ENCODE data around the gene EDEM1. TPM values are rescaled to one million over a fixed set of nuclear protein-coding genes. Genes with fewer than 3 reads are reported as not detected.

Gene EDEM1
- total RNA-seq, 2 experiments from 2014 or later = 159 to 161 TPM

DNA sequence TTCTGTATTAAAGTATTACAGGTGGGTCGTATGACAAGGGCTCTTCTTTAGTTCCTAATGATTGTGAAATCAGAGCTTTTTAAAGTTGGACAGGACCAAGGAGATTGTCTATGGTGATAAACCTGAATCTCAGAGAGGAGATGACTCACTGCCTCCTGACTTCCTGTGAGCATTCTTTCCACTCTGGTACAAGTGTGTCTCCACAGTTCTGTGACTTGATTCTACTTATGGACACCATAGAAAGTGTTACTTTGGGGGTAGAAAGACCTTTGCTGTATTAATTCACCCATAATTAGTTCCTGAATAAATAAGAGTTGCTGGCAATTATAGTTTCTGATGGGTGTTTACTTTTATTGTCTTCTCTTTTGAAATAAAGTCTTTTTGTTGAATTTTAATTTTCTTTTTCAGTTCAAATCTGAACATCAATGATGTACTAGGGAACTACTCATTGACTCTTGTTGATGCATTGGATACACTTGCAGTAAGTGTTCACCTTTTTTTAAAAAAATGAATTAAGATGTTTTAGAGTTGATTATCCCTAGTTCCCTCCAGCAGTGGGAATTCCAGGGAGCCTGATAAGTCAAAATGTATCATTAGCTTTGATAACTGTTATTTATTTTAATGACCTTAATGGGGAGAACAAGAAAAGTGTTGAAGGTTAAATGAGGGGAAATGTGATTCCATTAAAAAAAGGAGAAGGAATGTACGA lies 7.4 kb downstream of the EDEM1 start:
- ChIA-PET POLR2A (interaction anchor here (0.7 to 1.9 kb wide), 4 partner anchors 10 to 72 kb away, joined by 3 to 8 read pairs (median 3); no protein-coding TSS in a partner anchor), CTCF (interaction anchor here (0.7 to 1.1 kb wide), 4 partner anchors 12 to 137 kb away, joined by 3 read pairs; partner anchors contain the start of gene ARL8B)

DNA sequence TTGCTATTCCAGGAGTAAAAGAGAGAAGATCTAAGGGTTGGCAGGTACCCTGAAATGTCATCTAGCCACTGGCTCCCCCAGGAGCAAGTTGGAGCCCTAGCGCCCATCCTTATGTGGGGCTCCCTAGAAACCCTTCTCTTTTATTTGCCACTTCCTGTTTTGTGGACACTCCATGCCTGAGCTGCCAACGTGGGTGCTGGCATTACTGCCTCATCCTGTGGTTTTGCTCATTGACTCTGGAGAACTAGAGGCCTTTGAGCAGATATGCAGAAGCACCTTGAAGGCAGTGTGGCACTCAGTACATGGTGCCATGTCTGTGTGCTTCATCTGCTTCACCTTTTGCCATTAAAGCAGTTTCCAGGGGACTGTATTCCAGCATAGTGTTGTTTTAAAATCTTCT lies 8.1 kb downstream of the EDEM1 start:
- ChIA-PET CTCF (interaction anchor here (0.7 kb wide), 1 partner anchor 11 kb away, joined by 3 read pairs; no protein-coding TSS in a partner anchor), POLR2A (interaction anchor here (1.2 kb wide), 1 partner anchor 10 kb away, joined by 3 read pairs; no protein-coding TSS in a partner anchor)

DNA sequence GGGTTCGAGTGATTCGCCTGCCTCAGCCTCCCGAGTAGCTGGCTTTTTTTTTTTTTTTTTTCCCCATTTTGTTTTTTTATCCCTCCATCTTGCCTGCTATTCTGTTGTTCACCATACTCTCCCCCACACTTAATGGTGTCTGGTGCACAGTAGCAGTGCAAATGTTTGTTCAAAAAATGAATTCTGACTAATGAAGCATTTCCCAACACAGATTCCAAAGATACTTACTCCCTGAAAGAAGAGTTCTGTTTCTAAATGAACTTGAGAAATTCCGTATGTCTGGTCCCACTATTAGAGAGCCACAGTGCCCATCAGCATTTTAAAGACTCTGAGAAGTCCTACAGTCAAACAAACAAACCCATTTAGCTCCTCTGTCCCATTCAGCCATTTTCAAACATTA lies 9.5 kb downstream of the EDEM1 start:
- ChIA-PET POLR2A (interaction anchor here (0.6 to 3.1 kb wide), 14 partner anchors 9 to 703 kb away, joined by 3 to 47 read pairs (median 4); partner anchors contain the start of genes BHLHE40 and EDEM1), CTCF (interaction anchor here (0.9 to 1.4 kb wide), 5 partner anchors 8 to 74 kb away, joined by 3 to 7 read pairs (median 3); no protein-coding TSS in a partner anchor)

DNA sequence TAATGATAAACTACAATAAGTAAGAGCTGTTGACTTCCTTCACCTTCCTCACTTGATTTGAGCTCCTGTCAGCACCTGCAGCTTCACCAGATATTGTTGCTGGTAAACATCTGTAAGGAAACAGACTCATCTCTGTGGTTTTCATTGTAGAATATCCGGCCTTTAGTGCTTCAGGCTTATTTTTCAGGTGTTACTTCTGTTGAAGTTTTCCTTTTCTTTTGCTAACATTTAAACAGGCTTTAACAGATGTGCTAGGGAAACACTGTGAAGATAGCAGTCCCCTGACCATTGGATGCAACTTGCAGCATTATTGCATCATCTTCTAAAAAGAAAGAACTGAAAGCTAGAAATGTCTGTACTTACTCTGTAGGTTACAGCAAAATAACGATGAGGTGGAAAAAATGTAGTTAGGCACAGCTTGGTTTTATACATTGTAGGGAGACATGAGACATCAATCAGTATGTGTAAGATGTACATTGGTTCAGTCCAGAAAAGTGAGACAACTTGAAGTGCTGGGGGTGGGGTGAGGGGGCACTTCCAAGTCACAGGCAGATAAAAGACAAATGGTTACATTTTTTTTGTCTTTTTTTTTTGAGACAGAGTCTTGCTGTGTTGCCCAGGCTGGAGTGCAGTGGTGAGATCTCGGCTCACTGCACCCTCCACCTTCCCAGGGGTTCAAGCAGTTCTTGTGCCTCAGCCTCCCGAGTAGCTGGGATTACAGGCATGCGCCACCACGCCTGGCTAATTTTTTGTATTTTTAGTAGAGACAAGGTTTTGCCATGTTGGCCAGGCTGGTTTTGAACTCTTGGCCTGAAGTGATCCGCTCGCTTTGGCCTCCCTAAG lies 10.2 kb downstream of the EDEM1 start:
- CTCF ChIA-PET = interaction anchor here (0.9 to 1.4 kb wide), 5 partner anchors 8 to 75 kb away, joined by 3 to 7 read pairs (median 3); no protein-coding TSS in a partner anchor
- POLR2A ChIA-PET = interaction anchor here (0.7 to 3.1 kb wide), 6 partner anchors 8 to 215 kb away, joined by 4 to 47 read pairs (median 12); partner anchors contain the start of gene EDEM1

DNA sequence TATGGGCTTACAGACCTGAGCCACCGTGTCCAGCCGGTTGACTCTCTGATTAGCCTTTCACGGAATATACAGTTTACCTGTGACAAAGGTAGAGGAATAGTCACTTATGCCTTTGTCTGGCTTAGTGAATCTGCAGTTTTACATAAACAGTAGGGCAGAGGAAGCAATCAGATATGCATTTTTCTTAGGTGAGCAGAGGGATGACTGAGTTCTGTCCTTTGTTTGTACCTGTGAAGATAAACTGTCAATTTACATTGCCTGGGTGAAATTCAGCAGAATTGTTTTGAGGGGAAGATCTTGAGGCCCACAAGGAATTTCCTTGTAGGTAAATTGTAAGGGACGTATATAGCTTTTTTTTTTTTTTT lies 10.8 kb downstream of the EDEM1 start:
- POLR2A ChIA-PET = interaction anchor here (1.9 to 3.1 kb wide), 2 partner anchors 10 to 75 kb away, joined by 14 to 47 read pairs; partner anchors contain the start of gene EDEM1
- CTCF ChIA-PET = interaction anchor here (0.9 kb wide), 1 partner anchor 10 kb away, joined by 6 read pairs; no protein-coding TSS in a partner anchor

DNA sequence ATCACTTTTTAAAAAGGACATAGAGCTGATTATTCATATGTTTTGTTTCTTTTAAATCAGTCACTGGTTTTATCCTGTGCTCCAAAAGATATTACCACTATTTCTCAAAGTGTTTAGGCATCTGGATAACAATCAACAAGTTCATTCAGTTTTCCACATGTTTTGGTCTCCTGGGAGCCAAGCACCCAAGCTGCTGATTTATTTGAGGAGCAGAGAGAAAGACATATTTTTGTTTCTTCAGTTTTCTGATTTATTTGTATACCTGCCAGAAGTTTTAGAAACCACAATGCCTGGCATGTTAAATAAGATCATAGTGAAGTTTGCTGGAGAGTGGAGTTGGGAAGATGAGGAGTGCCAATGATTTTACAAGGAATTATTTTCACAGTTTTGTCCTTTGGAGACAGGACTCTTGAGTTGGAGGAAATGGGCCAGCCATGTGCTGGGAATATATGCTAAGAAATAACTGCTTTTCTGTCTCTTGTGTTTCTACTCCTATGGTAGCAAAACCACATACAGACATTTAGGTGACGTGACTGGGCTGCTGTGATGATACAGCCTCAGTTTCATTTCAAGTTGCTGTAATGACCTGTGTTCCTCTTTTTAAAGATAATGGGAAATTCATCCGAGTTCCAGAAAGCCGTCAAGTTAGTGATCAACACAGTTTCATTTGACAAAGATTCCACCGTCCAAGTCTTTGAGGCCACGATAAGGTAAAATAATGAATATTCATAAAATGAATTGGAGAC lies 11.7 kb downstream of the EDEM1 start:
- ChIA-PET CTCF (interaction anchor here (0.9 kb wide), 1 partner anchor 11 kb away, joined by 6 read pairs; no protein-coding TSS in a partner anchor), POLR2A (interaction anchor here (0.6 to 3.1 kb wide), 2 partner anchors 11 to 706 kb away, joined by 3 to 47 read pairs; partner anchors contain the start of gene EDEM1)

DNA sequence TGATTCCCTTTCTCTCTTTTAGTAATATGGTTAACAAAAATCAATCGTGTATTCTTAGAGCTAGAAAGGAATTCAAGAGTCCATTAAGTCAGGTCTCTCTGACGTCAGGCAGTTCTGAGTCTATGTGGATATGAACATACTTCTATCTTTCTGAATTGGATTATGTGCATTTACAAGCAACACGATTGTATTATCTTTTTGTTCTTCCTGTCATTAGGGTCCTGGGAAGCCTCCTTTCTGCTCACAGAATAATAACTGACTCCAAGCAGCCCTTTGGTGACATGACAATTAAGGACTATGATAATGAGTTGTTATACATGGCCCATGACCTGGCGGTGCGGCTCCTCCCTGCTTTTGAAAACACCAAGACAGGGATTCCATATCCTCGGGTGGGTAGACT lies 14.0 kb downstream of the EDEM1 start:
- ChIA-PET POLR2A (no interaction called here), CTCF (interaction anchor here (1.0 to 1.2 kb wide), 2 partner anchors 9 to 13 kb away, joined by 3 to 5 read pairs; no protein-coding TSS in a partner anchor)

DNA sequence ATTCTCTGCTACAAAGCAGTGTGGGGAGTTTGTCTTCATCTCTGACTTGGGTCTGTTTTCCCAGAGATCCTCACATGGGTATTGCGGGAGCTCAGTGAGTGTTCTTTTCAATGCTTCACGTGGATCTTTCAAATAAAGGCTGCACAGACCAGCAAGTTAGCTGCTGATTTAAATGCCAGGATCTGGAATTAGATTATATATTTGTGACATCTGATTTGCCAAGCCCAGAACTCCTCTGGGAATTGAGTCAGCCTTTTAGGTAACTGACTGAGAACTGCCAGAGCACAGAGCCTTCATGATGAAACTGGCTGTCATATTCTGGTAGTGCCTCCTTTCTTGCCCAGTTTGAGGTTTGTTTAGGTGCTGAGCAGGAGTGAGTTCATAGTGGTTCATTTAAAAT lies 14.7 kb downstream of the EDEM1 start:
- ChIA-PET POLR2A (no interaction called here), CTCF (interaction anchor here (1.2 kb wide), 1 partner anchor 9 kb away, joined by 5 read pairs; no protein-coding TSS in a partner anchor)

DNA sequence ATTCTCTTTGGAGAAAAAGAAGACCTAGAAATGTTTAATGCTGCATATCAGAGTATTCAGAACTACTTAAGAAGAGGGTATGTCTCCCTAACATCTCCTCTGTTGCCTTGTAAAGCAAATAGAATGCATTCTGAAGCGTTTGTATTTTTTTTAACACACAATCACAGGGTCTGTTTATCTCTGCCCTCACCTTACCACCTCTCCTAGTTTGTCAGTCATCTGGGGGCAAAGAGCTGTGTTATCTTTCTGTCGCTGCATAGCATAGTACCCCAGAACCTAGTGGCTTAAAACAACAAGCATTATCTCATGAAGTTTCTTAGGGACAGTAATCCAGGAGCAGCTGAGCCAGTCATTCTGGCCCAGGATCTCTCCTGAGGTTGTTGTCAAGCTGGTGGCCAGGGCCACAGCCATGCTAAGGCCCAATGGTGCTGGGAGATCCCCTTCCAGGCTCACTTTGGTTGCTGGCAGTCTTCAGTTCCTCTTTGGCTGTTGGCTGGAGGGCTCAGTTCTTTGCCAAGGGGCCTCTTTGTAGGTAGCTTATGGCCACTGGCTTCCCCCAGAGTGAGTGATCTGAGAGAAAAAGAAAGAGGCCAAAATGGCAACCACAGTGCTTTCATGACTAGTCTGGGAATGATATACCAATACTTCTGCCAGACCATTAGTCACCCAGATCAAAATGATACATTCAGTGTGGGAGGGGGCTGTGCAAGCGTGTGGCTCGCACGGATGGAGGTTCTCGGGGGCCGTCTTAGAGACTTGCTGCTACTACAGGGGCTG lies 17.8 kb downstream of the EDEM1 start:
- ChIA-PET CTCF (interaction anchor here (0.7 to 1.0 kb wide), 2 partner anchors 9 to 17 kb away, joined by 3 to 4 read pairs; no protein-coding TSS in a partner anchor), POLR2A (interaction anchor here (0.6 to 2.1 kb wide), 4 partner anchors 8 to 16 kb away, joined by 3 to 13 read pairs (median 6); no protein-coding TSS in a partner anchor)

DNA sequence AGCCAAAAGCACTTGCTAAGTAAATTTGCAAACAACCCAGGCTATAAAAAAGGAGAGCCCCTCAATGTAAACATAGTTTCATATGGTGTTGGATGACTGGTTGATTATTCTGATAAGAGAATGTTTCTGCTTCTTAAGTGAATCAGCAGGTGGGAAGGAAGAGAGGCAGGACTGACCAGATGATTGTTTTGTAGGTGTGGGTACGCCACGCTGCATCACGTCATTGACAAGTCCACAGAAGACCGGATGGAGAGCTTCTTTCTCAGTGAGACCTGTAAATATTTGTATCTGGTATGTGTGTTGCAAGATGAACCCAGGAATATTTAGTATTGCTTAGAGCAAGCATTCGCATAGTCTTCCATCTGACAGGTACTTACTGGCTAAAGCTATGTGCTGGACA lies 23.4 kb downstream of the EDEM1 start:
- POLR2A ChIA-PET = no interaction called here

DNA sequence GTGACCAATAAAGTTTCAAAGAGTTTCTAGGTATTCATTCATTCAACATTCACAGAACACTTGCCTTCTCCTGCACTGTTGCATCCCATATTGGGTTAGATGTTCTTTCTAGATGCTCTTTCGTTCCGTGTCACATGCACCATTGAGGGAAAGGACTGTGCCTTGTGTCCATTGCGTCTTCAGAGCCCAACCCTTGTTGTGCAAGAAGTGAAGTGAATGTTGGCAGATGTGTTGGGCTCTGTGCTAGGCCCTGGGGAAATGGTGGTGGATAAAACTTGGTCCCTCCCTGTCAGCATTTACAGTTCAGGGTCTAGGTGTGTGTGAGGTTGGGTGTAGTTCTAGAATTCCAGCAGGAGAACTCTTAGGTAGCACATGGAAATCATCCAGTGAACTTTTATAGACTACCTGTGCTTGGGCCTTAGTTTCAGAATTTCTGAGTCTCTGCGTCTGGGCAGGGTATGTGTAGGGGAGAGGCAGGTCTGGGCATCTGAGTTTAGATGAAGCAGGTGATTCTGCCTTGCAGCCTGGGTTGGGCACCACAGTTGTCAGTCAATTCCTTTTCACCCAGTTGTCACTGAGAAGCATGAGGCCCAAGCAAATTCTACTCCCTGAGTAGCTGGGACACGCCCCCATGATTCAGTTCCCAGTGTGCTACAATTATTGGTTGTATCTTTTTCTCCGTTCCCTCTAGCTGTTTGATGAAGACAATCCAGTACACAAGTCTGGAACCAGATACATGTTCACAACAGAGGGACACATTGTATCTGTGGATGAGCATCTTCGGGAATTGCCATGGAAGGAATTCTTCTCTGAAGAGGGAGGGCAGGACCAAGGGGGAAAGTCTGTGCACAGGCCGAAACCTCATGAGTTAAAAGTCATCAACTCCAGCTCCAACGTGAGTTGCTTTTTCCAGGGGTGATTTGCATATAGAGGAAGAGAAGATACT lies 25.4 kb downstream of the EDEM1 start:
- CTCF ChIA-PET = interaction anchor here (1.2 kb wide), 1 partner anchor 19 kb away, joined by 3 read pairs; no protein-coding TSS in a partner anchor

More for the DNA sequence above, 23.4 kb downstream of the EDEM1 start:
- CTCF ChIA-PET = no interaction called here

DNA sequence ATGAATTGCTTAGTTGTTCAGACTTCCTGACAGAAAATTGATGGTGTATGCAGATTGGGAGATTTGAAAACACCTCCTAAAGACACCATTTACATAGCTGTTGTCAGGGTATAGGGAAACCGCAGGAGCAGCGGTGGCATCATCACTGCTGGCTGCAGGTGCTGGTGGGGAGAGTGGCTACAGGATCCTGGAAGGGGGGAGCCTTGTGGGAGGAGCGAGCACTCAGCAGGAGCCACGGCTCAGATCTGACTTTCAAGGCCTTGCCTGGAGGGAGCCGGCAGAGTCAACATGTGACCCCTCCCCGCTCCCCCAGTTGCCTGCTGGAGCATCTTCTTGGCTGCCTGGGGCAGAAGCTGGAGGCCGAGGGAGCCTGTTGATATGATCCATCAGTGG lies 26.1 kb downstream of the EDEM1 start:
- ChIA-PET POLR2A (no interaction called here), CTCF (no interaction called here)

More for the DNA sequence above, 25.4 kb downstream of the EDEM1 start:
- POLR2A ChIA-PET = interaction anchor here (0.7 kb wide), 1 partner anchor 16 kb away, joined by 3 read pairs; no protein-coding TSS in a partner anchor

DNA sequence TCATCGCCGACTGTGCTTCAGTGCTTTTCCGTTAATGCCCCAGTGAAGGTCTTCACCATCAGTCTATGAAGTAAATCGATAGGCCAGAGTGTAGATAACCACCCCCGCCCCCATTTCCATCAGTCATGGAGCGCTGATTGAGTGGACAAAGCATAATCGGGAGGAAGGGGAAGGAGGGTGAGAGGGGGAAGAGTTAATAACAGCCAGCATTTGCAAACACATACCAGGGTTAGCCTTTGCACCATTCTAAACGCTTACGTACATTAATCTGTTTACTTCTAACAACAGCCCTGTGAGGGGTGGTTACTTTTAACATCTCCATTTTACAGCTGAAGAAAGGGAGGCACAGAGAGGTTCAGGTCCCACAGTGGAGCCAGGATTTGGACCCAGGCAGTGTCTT lies 26.8 kb downstream of the EDEM1 start:
- CTCF ChIA-PET = no interaction called here
- POLR2A ChIA-PET = no interaction called here

DNA sequence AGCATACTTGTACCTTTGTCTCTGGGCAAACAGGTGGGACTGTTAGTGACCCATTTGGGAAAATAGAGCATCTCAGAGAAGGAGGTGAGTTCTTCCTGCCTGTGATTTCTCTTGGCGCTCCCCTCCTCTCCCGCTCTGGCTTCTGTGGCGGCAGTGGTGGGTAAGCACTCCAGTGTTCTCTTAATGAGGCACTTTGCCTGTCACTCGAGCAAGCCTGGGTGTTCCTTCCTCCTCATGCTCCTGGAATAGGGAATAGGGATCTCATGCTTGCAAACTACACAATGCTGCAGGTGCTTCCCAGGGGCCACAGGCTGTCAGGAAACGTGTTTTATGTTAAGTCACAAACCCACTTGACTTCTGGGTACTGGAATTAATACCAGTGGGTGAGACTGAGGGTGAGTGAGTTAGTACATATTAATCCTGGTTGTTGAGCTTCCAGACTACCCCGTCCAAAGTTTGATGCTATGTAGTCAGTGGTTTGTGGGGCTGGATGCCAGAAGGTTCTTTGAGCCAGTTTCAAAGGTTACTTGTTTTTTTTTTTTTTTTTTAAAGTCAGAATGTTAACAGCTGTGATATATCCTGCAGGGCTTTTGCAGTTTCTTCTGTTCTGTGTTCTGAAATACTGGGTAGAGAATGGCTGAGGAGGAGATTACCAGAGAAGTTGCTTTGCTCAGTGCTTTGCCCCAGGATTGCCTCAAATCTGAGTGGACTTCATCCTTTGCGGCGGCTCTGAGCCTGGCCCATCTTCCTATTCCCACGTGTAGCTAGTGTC lies 30.5 kb downstream of the EDEM1 start:
- POLR2A ChIA-PET = interaction anchor here (0.5 to 1.0 kb wide), 3 partner anchors 11 to 55 kb away, joined by 3 to 6 read pairs (median 4); no protein-coding TSS in a partner anchor
- CTCF ChIA-PET = no interaction called here

DNA sequence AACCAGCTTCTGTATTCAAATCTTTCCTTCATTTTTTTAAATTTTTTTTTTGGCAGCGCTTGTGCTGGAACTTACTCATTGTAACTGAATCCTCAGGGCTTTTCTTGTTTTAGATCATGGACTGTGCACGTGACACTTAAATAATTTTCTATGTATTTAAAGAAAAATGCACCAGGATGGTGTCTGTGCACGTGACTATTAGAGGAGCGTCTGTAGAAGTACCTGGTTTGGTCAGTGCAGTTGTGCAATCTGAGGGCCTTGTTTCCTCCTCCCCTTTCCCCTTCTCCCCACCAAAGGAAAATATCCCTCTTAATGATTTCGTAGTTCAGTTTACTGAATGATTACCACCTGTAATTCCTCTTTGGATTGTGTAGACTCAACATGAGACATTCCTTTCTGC lies 31.3 kb downstream of the EDEM1 start:
- POLR2A ChIA-PET = interaction anchor here (0.6 to 1.0 kb wide), 2 partner anchors 12 to 56 kb away, joined by 3 to 6 read pairs; no protein-coding TSS in a partner anchor
- CTCF ChIA-PET = no interaction called here

DNA sequence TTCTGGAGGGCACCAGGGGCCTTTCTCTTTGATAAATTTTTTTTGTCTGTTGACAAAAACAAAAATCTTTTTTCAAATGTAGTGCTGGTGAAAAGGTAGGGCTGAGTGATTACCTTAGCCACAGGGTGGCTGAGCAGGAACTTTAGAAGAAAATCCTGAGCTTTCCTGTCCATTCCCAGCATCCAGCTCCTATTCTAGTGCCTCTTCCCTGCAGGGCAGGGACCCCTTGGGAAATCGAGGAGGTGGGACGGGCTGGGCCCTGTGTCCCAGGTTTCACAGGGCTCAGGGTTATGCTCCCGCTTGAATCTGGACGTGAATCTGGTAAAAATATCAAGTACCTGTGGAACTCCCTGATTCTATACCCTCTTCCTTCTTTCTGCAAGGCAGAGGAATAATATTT lies 31.7 kb downstream of the EDEM1 start:
- ChIA-PET POLR2A (interaction anchor here (1.0 kb wide), 1 partner anchor 12 kb away, joined by 3 read pairs; no protein-coding TSS in a partner anchor), CTCF (no interaction called here)
